ENCODE results near the gene TRIM45. TPM values are rescaled to one million over a fixed set of nuclear protein-coding genes. Genes with fewer than 3 reads are reported as not detected.
"Not testable (repeated sequence)": the region's sequence is repeated elsewhere in the genome, so short reads cannot be mapped to it uniquely, and the experiment has no call there.

Gene TRIM45
- total RNA-seq, 1 donor from 2014 or later, result 0.25 TPM

DNA sequence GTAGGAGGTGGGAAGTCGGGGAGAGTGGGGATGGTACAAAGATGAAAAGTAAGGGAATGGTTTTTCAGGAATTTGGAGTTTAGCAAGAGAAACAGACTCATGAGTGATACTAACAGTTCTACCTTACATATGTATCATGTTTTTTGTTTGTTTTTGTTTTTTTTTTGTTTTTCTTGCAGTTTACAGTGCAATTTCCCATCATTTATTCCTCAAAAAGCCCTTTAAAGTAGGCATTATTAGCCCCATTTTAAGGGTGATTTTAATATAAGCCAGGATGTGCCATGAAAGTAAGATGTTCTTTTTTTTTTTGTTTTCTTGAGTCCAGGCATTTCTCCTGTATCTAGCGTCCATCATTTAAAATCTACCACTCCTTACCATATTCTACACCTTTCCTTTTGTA, 13.8 kb upstream of the TRIM45 start:
- intact Hi-C loops (cut with micrococcal nuclease), result no loop called here

DNA sequence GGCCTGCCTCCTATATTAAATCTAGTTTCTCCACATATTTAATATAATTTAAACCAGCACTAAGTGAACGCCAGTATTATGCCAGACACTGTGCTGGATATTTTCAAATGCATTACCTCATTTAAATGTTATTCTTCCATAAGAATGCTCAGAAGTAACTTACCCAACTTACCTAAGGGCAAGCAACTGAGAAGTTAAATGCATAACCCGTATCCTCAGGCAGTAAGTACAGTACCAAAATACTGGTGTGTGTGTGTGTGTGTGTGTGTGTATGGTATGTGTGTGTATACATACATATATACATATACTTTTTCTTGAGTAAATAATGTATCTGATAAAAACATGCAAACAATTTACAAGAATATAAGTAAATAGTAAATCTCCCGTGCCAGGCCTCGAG, 9.0 kb upstream of the TRIM45 start:
- intact Hi-C loops (cut with micrococcal nuclease), result no loop called here

DNA sequence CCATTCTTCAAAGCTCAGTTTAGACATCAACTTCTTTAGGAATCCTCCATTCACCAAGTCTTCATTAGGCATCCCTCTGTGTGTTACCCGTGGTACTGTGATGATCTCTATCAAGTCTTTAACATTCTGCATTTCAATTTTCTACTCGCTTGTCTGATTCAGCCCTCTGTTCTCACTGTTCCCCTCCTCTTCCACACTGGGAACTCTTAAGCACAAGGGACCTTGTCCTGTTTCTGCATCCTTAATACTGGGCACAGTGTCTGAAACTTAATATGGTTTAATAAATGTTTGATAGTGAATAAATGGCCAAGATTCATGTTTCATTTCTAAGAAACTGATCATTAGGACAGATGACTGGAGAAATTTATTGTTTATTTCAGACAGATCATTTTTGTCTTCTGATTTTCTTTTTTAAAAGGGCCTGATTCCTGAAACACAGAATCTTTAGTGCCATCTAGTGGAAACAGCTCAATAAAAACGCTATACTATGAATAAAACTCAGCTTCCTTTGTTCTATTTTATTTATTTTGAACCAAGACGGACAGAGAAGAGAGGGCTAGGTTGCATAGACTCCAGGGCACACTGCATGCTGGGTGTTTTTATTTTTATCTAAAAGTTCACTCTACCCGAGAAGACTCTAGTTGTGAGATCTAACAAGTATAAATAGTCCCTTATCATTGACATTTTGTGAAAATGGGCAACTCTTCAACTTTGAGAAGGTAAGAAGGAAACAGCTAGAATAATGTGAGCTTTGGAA, 7.0 kb upstream of the TRIM45 start:
- intact Hi-C loops (cut with micrococcal nuclease), result loop anchor here (1.0 to 10.0 kb wide), 7 partner anchors 60 to 796 kb away; partner anchors contain the start of genes ATP1A1, GDAP2 and WDR3

DNA sequence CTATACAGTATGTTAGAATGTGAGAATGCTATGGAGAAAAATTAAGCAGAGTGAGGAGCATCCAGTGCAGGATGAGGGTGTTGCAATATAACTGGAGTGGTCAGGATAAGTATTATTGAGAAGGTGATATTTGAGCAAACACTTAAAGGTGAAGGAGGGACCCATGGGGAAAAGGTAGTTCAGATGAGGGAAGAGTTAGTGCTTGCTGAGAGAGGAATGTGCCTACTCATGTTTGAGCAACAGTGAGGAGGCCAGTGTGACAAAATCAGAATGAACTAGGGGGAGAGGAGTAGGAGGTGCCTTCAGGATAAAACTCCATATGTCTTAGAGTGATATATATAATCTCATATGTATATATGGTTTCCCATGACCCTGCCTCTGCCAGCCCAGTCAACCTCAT, 6.2 kb upstream of the TRIM45 start:
- intact Hi-C loops (cut with micrococcal nuclease), result loop anchor here (1.0 to 10.0 kb wide), 7 partner anchors 59 to 797 kb away; partner anchors contain the start of genes ATP1A1, GDAP2 and WDR3

DNA sequence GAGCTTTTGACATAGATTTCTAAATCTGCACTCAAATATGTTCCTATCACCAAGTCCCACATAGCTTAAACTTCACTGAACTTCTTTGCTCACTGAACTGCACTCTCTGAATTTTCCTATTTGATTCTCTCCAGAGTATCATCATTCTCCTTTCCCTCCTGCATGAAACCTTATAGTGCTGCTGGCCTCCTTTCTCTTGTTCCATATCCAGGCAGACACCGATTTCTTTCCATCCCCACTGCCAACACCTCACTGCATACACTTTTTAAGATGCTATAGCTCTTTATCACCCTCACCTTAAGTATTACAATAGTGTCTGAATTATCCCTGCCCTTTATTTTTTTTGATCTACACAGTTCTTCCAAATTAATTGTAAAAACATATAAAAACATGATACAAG, 3.1 kb upstream of the TRIM45 start:
- intact Hi-C loops (cut with micrococcal nuclease), result loop anchor here (5.0 to 10.0 kb wide), 4 partner anchors 483 to 800 kb away; partner anchors contain the start of genes ATP1A1, GDAP2, TENT5C and WDR3

DNA sequence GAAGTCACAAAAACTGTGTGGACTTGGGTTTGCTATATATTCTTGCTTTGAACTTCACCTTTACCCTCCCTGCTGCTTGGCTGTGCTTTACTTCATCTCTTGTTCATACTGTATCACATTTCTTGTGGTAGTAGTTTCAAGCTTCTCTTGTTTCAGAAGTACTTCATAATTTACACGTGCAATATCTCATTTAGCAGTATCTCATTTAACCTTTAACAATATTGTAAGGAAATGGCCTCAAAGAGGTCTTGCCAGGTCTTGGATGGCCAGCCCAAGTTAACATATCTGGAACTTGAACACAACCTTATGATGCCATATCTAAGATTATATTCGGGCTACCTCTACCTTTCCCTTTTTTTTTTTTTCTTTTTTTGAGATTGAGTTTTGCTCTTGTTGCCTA, 1.7 kb upstream of the TRIM45 start:
- intact Hi-C loops (cut with micrococcal nuclease), result loop anchor here (2.0 to 10.0 kb wide), 5 partner anchors 484 to 802 kb away; partner anchors contain the start of genes ATP1A1, GDAP2, TENT5C and WDR3

DNA sequence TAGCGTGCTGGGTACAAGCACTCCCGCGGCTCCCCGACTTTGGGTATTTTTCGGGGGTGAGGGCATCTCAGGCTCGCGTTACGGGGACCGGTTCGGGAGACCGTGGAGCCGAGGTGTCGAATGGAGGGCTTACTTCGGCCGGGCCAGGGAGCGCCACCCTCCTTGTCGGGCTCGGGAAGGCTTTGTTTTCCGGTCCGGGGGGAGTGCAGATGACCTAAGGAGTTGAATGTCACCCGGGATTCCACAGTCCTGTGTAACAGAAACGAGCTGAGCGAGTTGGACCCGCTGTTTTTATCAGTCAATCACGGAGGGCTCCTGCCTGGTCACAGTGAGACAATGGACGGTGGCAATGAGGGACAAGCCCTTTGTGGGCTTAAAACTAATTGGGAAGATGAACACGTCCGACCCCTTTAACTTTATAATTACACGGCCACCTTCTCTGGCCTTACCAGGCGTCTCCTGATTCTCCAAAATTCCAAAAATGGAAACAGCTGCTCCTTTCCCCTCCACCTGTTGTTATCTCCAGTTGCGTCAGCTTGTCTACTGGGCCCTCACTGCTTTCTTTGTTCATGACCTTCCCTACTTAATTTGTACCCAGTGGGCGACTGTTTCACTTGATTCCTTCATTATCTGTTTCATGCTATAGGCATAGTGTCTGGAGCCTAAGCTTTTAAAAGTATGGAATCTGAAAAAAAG, 929 bp upstream of the TRIM45 start:
- intact Hi-C loops (cut with micrococcal nuclease), result loop anchor here (1.0 to 10.0 kb wide), 6 partner anchors 485 to 802 kb away; partner anchors contain the start of genes ATP1A1, GDAP2, TENT5C and WDR3

DNA sequence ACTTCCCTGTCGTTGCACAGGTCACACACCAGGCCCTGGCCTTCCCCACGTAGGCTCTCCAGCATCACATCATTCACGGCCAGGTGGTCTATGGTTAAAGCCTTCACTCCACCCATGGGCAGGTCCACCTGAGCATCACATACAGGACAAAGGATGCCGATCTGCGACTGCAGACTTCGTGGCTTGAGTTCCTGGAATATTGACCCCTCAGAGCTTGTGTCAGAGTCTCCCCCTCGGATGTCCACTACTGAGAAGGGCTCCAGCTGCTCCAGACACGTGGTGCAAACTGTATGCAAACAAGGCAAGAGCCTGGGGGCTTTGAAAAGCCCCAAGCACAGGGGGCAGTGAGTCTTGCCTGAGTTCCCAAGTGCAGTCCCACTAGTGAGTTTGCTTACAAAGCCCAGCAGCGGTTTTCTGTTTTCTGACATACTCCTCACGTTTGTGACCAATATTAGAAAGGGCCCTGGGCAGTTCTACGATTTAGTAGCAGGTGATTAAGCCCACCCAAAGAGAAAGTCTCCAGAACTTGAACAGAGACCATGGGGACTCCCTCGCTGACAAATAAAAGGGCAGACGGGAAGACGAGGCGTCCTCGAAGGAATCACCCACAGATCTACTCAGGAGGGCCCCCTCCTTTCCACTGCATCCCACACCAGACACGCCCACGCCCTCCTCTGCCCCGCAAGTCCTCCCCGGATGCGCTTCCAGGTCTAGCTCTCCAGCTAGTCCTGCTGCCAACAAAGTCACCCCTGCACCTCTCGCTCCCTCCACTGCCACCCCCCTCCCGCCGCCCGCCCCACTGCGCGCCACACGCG, 568 bp downstream of the TRIM45 start:
- intact Hi-C loops (cut with micrococcal nuclease), result loop anchor here (1.0 to 10.0 kb wide), 8 partner anchors 26 to 804 kb away; partner anchors contain the start of genes ATP1A1, GDAP2, MAN1A2 and TENT5C

DNA sequence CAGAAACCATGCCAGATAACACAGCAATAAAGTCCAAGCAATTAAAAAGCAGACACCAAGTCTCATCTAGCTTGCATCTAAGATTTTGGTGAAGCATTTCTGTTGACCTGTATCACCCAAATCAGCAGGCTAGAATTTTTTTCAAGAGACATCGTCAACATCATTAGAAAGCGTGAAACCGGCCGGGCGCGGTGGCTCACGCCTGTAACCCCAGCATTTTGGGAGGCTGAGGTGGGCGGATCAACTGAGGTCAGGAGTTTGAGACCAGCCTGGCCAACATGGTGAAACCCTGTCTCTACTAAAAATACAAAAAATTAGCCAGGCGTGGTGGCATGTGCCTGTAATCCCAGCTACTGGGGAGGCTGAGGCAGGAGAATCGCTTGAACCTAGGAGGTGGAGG, 2.4 kb downstream of the TRIM45 start:
- intact Hi-C loops (cut with micrococcal nuclease), result not testable (repeated sequence)

DNA sequence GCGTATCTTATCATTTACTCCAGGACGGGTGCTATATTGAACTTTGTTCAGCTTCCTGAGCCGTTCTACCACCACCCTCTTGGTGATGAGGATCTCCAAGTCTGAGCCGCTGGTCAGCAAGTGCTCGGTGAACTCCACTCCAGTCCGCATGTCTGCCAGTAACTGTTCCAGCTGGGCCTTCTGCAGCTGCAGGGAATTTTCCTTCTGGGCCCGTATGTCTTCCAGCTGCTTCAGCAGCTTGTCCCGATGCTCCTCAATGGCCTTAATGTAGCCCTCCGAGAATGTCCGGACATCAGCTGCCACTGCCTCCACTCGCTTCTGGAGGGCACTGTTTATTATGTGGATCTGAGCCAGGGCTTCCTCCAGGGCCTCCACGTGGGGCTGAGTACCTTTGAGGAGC, 3.4 kb downstream of the TRIM45 start:
- intact Hi-C loops (cut with micrococcal nuclease), result no loop called here

DNA sequence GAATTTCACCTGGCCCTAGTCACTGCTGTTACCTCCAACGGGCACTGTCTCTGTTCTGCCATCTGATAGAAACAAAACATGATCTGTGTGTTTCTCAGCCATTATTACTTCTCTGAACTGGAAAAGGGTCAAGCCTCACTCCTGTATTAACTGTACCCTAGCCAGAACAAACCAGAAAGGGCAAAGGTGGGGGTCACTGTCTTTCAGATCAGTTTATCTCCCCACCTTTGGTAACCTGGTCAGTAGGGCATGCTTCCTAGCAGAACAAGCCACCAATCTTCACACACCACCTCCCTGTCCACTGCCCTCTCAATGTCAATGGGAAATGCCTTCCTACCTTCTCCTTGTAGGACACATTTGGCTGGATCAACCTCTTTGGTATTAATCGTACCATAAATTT, 3.9 kb downstream of the TRIM45 start:
- intact Hi-C loops (cut with micrococcal nuclease), result no loop called here

DNA sequence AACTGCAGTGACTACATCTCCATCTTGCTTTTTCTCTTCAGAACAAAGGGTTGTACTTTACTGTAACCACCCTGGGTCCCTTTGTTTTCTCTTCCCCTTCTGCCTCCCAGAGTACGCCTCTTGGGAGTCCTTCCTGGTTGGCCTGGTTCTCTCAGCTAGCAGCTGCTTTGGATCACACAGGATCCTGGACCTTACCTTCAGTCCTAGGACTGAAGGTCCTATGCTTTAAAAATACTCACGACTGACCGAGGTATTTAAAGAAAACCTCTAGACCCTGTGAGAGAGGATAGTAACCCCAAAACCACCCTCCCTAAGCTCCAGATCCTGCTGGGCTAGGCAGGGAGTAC, 4.8 kb downstream of the TRIM45 start:
- intact Hi-C loops (cut with micrococcal nuclease), result no loop called here

DNA sequence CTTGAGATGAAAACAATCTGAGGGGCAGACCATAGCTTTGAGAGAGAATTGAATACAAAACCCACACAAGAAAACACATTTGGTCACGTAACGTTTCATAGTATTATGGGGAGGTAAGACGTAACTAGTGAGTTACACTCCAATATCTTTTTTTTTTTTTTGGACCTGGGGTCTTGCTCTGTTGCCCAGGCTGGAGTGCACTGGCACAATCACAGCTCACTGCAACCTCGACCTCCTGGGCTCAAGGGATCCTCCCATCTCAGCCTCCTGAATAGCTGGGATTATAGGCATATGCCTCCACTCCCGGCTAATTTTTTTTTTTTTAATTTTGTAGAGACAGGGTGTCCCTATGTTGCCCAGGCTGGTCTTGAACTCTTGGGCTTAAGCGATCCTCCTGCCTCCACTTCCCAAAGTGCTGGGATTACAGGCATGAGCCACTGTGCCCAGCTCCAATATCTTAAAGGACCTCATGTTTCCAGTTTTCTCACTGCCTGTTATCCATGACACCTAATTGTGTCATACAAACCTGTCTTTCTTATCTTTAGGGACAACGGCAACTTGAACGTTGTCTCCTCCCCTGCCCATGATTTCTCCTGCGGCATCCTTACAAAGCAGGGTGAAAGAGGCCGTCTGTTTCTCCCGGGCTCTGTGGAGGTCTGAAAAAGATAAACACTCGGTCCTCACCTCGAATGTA, 5.3 kb downstream of the TRIM45 start:
- intact Hi-C loops (cut with micrococcal nuclease), result no loop called here

DNA sequence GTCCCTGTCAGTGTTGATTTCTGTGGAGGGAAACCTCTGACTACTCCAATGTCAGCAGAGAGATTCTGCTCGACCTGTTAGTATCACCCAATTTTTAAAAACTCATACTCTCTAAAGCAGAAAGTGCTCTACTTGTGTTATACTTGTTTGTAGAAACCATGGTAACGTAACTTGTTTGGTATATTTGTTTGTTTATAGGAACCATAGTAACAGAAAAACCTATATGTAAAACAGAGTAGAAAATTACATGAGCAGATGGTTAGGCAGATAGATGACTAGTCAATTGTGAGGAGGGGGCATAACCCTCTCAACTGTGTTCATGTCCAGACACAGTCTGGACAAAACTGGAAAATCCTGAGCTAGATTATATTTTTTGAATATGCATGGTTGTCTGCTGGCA, 6.7 kb downstream of the TRIM45 start:
- intact Hi-C loops (cut with micrococcal nuclease), result no loop called here

DNA sequence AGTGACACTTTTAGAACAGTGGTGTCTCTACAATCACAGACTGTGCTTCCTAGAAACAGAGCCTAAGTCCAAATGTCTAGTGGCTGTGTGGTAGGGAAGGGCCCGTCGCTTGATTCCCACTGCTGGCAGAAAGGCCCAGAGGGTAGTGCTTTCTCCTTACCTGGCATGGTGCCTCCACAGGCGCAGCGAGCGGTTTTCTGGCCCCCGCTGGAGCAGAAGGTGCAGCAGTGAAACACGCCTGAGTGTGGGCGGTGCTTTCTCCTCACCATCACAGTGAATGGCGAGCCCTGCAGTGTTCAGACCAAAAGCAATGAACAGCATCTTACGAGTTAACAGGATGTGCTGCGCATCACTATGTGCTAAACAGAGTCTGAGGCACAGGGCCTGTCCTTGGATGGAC, 8.3 kb downstream of the TRIM45 start:
- intact Hi-C loops (cut with micrococcal nuclease), result no loop called here

DNA sequence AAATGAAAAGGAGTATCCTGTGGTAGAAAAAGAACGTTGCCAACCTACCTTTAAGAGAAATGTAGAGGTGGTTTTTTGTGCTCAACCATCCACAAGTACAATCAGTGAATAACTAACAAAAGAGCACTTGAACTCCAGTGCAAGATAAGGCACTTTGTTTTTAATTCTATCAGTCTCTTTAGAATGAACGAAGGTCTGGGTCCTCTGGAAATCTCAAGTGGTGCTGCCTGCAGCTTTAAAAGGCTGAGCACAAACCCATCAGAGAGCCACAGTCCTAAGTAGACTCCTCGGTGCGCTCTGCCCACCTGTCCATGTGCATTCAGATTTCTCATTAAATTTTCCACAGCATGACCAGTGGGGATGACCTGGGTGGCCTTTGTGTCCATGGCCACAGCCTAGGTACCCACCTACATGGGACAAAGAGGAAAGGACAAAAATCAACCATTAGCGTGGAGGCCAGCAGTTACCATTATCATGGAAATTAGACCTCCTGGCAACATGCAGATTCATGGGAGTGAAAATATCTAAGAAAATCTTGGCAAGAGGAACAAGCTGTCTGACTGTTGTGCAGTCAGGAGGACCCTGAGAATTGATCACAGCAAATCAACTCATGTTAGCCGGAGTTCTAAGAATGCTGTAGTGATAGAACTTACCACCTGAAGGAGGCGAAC, 9.4 kb downstream of the TRIM45 start:
- intact Hi-C loops (cut with micrococcal nuclease), result no loop called here

DNA sequence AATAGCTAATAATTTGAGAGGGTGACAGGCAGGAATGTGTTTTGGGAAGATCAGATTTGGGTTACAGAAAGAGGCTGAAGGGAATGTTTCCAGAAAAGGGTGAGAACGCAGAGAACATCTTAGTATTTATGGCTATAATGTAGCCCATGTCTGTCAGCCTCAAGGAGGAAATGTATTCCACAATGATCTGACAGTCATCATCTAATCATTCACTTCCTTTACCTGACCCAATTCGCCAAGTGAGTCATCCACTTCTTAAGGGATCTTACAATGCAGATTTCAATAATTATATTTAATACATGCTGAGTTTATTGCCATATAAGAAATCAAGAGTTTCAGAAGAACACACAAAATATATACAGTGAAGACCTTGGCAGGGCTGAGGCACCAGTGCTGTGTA, 10.8 kb downstream of the TRIM45 start:
- intact Hi-C loops (cut with micrococcal nuclease), result no loop called here

DNA sequence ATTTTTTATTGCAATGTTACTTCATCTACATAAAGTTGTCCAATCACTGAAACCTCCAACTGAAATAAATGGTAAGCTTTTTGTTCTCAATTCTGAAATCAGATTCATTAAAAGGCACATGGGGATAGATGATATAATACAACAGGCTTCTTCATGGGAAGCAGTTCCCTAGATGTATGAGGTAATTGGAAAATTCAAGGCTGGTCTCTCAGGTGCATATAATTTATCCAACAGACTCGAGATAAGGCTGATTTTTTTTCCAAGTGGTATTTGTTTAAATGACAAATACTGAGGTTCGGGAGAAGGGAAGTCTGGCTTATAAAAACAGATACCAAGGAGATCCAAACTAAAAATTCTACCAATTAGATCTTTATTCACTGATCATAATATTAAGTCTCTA, 14.2 kb downstream of the TRIM45 start:
- intact Hi-C loops (cut with micrococcal nuclease), result no loop called here

DNA sequence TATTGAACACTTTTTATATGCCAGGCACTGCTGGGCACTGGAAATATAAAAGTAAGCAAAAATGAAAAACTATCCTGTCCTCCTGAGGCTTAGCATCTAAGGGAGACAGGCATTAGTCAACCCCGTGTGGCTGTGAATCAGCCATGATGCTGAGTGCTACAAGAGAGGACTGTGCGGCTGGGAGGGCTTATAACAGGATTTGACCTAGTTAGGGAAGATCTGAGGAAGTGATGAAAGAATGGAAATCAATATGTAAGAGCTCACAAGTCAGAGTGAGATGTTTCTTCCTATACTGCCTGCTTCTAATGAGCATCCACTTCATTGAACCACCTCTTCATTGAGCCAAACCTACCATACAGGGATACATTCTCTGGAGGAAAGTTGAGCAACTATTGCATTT, 15.1 kb downstream of the TRIM45 start:
- intact Hi-C loops (cut with micrococcal nuclease), result no loop called here

DNA sequence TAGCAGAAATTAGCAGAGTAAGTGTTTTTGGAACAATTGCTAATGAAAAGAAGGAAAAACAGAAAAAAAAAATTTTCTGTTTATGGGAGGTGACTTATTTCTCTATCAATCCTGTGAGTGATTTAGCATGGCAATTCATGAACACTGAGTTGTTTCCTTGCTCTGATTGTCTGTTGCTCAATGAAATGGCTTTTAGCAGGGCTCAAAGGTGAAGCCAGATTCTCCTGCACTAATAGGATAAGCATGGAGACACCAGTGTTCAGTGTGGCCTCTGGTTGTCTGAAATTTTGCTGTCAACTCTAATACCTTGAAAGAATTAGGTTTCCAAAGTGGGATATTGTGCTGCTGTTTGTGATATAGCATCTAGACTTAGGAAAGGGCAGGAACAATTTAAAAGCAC, 15.8 kb downstream of the TRIM45 start:
- intact Hi-C loops (cut with micrococcal nuclease), result no loop called here

All from T-helper 1 cell treated with Interleukin-12 subunit alpha and Interleukin-12 subunit beta and Interleukin-4 antibody, amounts not matched to agents 30 ng/mL and 1 ng/mL, for 36 hours (primary cell).